GM18508 (cell line): ENCODE measurements around the gene EMP3.
"Not testable (repeated sequence)": the region's sequence is repeated elsewhere in the genome, so short reads cannot be mapped to it uniquely, and the experiment has no call there.

Experiments
- ATAC-seq: cut with Tn5 transposase; IDR thresholded peaks from one replicate; pipeline ENCODE4 v1.9.1; 2021; ENCODE audit warnings: moderate number of reproducible peaks; ENCODE audit not compliant: insufficient read depth, unreplicated experiment

EMP3 gene

GRCh38 chr19:48370955-48371354 lies 45.6 kb downstream of the EMP3 start:
- no peak for ATAC-seq

- ATAC-seq, result no peak
These were observed 46.0 kb downstream of the EMP3 start for GRCh38 chr19:48371367-48371766.

- ATAC-seq, result not testable (repeated sequence)
These were observed 46.4 kb downstream of the EMP3 start for GRCh38 chr19:48371771-48372170.

- no peak for ATAC-seq
These were observed 47.6 kb downstream of the EMP3 start for GRCh38 chr19:48372904-48373303.

- no peak for ATAC-seq
These were observed 48.2 kb downstream of the EMP3 start for GRCh38 chr19:48373567-48373966.

GRCh38 chr19:48378194-48378570 lies 52.8 kb downstream of the EMP3 start:
- no peak for ATAC-seq

GRCh38 chr19:48379058-48379457 lies 53.7 kb downstream of the EMP3 start:
- ATAC-seq, result no peak
